Loucy (cell line): ENCODE data around the gene RNF166.

Source experiments
- H2AFZ ChIP-seq: fragments of 200-600 bp; sonication (generic); 2 replicates; pipeline ENCODE4 v1.6.0; 2016; ENCODE audit warnings: antibody characterized with exemption, mild to moderate bottlenecking, low read length, moderate library complexity
- H3F3A ChIP-seq: fragments of 200-600 bp; 2 replicates; pipeline ENCODE4 v1.6.0; 2016; ENCODE audit warnings: antibody characterized with exemption, low read depth, mild to moderate bottlenecking
- H3K27me3 ChIP-seq: fragments of 200-600 bp; sonication (generic); 2 replicates; pipeline ENCODE4 v1.6.1; 2014; ENCODE audit warnings: low read length, mild to moderate bottlenecking; ENCODE audit not compliant: insufficient read depth, poor library complexity, severe bottlenecking
- H3K36me3 ChIP-seq: fragments of 200-600 bp; sonication (generic); 2 replicates; pipeline ENCODE4 v1.6.1; 2016; ENCODE audit warnings: low read length; ENCODE audit not compliant: insufficient read depth
- H3K4me1 ChIP-seq: fragments of 200-600 bp; sonication (generic); 2 replicates; pipeline ENCODE4 v1.5.1; 2014; ENCODE audit warnings: low read length, mild to moderate bottlenecking; ENCODE audit not compliant: insufficient read depth, poor library complexity, severe bottlenecking
- H3K4me2 ChIP-seq: fragments of 200-600 bp; sonication (generic); 2 replicates; pipeline ENCODE4 v1.6.0; 2014; ENCODE audit warnings: antibody characterized with exemption, low read length, low read depth, mild to moderate bottlenecking; ENCODE audit not compliant: poor library complexity, severe bottlenecking
- H3K4me3 ChIP-seq: fragments of 200-600 bp; sonication (generic); 2 replicates; pipeline ENCODE4 v1.5.1; 2014; ENCODE audit warnings: low read length, mild to moderate bottlenecking, mixed read lengths; ENCODE audit not compliant: poor library complexity, severe bottlenecking
- H3K79me2 ChIP-seq: fragments of 200-600 bp; sonication (generic); 2 replicates; pipeline ENCODE4 v1.6.1; 2014; ENCODE audit warnings: low read length; ENCODE audit not compliant: insufficient read depth
- H3K9ac ChIP-seq: fragments of 200-600 bp; sonication (generic); 2 replicates; pipeline ENCODE4 v1.6.0; 2014; ENCODE audit warnings: mild to moderate bottlenecking, low read depth, low read length, moderate library complexity; ENCODE audit not compliant: poor library complexity, severe bottlenecking
- H3K9me2 ChIP-seq: fragments of 200-600 bp; sonication (generic); replicated peaks from 2 replicates; pipeline ENCODE4 v1.6.1; 2016; ENCODE audit warnings: low read depth, low read length, mixed read lengths
- H3K9me3 ChIP-seq: fragments of 200-600 bp; sonication (generic); 2 replicates; pipeline ENCODE4 v1.6.1; 2014; ENCODE audit warnings: mild to moderate bottlenecking, antibody characterized with exemption, low read length, low read depth; ENCODE audit not compliant: insufficient read depth
- H4K20me1 ChIP-seq: fragments of 200-600 bp; sonication (generic); 2 replicates; pipeline ENCODE4 v1.6.0; 2014; ENCODE audit warnings: antibody characterized with exemption, low read length, mild to moderate bottlenecking; ENCODE audit not compliant: insufficient read depth, poor library complexity, severe bottlenecking
- CTCF ChIP-seq: fragments of 200-600 bp; sonication (generic); conservative IDR thresholded peaks from 2 replicates; pipeline ENCODE4 v1.5.1; 2014; ENCODE audit warnings: mild to moderate bottlenecking, antibody characterized with exemption, low read length
- EZH2phosphoT487 ChIP-seq: fragments of 200-600 bp; IDR thresholded peaks from 2 replicates; pipeline ENCODE4 v1.6.1; 2018; ENCODE audit warnings: antibody characterized with exemption, mild to moderate bottlenecking, moderate library complexity, borderline replicate concordance

RNF166 gene

GRCh38 chr16:88702371-88703210 is 3.6 kb downstream of the RNF166 start:
- no peak for TF ChIP-seq EZH2phosphoT487
- no peak for TF ChIP-seq CTCF
- H3K4me2 ChIP-seq = peak overlapping the region; percentile 97

GRCh38 chr16:88701581-88702370 is 4.4 kb downstream of the RNF166 start:
- H3K79me2 ChIP-seq = peaks cover 46% of the 10 kb centered on the region

More at GRCh38 chr16:88702371-88703210, 3.6 kb downstream of the RNF166 start:
- Histone ChIP-seq H3K9ac (peak overlapping the region; percentile 92), H4K20me1 (peaks cover 4% of the 10 kb centered on the region), H3K79me2 (peaks cover 46% of the 10 kb centered on the region), H3F3A (no peaks in the 10 kb centered on the region), H3K36me3 (no peaks in the 10 kb centered on the region), H3K27me3 (no peaks in the 10 kb centered on the region), H3K9me2 (no peaks in the 10 kb centered on the region), H2AFZ (no peak overlapping the region), H3K4me3 (peak overlapping the region; percentile 76), H3K4me1 (peaks cover 34% of the 10 kb centered on the region), H3K9me3 (no peaks in the 10 kb centered on the region)

More at GRCh38 chr16:88701581-88702370, 4.4 kb downstream of the RNF166 start:
- peak overlapping the region; percentile 92 for H3K9ac ChIP-seq
- peak overlapping the region; percentile 76 for H3K4me3 ChIP-seq
- peak overlapping the region; percentile 97 for H3K4me2 ChIP-seq
- no peak overlapping the region for H2AFZ ChIP-seq
- H4K20me1 ChIP-seq = peaks cover 4% of the 10 kb centered on the region
- H3F3A ChIP-seq = no peaks in the 10 kb centered on the region
- H3K27me3 ChIP-seq = no peaks in the 10 kb centered on the region
- no peaks in the 10 kb centered on the region for H3K36me3 ChIP-seq
- no peaks in the 10 kb centered on the region for H3K9me2 ChIP-seq
- no peaks in the 10 kb centered on the region for H3K9me3 ChIP-seq
- TF ChIP-seq EZH2phosphoT487 (no peak), CTCF (no peak)
- peaks cover 34% of the 10 kb centered on the region for H3K4me1 ChIP-seq
